HG03139 (cell line): ENCODE data around the gene PRDX6.
"Not testable (repeated sequence)": the region's sequence is repeated elsewhere in the genome, so short reads cannot be mapped to it uniquely, and the experiment has no call there.

Source experiments
- ATAC-seq: cut with Tn5 transposase; IDR thresholded peaks from one replicate; pipeline ENCODE4 v1.9.1; 2021; ENCODE audit not compliant: unreplicated experiment

PRDX6 gene

GRCh38 chr1:173495609-173496267 lies 18.6 kb downstream of the PRDX6 start:
- no peak for ATAC-seq

DNA sequence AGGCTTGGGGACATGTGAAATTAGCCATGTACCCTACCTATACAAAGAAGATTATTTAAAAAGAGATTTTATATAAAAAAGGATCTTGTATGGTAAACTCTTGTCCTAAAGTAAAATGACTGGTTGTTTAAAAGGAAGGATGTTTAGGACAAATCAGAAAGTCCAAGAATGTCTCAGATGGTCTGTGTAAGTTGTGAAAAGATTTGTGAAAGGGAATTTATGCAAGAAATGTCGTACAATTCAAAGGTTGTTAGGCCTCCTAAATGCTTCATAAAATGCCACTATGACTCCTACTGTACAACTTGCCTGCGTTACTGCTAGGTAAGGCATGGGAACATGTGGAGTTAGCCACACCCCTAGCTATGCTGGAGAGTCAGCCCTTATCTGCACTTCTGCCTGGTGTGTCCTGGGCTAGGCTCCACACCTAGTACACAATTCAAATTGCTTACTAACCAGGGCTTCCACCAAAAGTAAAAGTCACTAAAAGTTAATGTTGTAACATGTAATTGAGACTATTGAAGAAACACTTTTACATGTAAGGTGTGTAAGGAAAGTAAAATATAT lies 19.7 kb downstream of the PRDX6 start:
- ATAC-seq: no peak

- no peak for ATAC-seq
Observed at GRCh38 chr1:173499729-173500128, 22.6 kb downstream of the PRDX6 start.

- no peak for ATAC-seq
Observed at GRCh38 chr1:173502104-173502503, 25.0 kb downstream of the PRDX6 start.

GRCh38 chr1:173503391-173503790 lies 26.3 kb downstream of the PRDX6 start:
- ATAC-seq: no peak

DNA sequence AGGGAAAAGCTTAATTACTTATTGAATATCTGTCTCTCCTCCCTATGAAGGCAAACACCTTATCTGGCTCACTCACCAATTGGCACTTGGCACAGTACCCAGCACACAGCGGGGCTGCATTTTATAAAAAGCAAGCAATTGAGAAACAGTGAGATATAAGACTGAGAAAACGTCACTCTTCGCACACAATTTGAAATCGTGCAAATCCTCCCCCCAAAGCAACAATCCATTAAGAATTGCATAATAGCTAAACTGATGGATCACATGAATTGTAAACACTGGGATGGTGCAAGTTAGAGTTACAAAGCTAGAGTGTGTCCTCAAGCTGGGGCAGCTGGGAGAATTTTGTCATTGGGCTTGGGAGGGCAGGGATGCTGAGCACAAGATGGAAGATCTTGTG lies 27.1 kb downstream of the PRDX6 start:
- no peak for ATAC-seq

- ATAC-seq: no peak
Observed at GRCh38 chr1:173505391-173505790, 28.3 kb downstream of the PRDX6 start.

DNA sequence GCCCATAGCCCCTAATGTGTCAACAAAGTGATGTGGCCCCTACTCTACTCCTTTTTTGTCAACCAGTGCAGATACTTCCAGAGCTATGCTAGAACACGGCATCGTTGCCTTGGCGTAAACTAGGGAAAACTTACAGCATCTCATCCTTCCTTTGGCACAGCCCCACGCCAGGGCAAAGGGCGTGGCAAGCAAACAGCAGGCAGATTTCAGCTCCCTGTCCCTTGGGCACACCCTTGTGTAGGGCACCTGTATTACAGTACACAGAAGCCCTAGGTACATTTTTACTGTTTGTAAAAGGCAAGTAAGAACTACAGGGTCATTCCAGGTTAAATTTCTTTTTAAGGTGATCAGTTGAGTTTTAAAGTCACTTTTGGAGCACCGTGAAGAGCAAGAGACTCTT lies 29.3 kb downstream of the PRDX6 start:
- ATAC-seq: no peak

DNA sequence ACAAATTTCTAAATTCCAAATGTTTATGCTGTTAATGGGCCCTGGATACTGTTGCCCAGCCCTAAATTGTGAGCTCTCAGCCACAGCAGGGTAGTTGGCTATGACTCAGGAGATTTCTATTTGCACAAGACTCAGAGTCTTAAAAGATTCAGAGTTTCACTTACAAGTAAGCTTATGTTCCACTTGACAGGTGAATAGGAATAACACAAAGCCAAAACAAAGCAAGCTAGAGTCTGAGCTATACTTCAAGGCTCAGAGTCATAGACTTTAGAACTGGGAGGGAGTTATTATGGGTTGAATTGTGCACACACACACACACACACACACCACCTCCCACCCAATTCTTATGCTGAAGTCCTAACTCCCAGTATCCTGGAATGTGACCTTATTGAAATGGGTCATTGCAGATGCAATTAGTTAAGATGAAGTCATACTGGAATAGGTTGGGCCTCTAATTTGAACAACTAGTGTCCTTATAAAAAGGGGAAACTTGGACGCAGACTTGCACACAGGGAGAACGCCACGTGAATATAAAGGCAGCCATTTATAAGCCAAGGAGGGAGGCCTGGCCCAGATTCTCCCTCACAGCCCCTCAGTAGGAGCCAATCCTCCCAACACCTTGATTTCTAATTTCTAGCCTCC lies 30.2 kb downstream of the PRDX6 start:
- no peak for ATAC-seq

- ATAC-seq: no peak
Observed at GRCh38 chr1:173507847-173508209, 30.7 kb downstream of the PRDX6 start.

DNA sequence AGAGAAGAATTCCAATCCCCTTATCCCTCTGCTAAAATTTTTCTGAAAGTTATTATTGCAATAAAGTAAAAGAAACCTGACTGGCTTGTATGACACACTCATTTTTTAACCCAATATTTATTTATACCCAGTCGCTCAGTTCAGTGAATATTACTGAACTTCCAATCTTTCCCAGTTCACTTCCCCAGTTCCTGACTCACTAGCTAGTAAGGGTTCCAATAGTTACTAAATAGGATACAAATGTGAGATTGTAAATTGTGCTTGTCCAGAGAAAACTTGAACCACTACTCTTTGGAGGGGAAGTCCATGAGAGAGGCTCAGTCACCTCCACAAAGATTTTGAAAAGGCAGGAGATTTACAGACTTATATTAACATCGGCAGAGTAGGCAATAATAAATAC lies 31.4 kb downstream of the PRDX6 start:
- no peak for ATAC-seq

- ATAC-seq: no peak
Observed at GRCh38 chr1:173509797-173510196, 32.7 kb downstream of the PRDX6 start.

DNA sequence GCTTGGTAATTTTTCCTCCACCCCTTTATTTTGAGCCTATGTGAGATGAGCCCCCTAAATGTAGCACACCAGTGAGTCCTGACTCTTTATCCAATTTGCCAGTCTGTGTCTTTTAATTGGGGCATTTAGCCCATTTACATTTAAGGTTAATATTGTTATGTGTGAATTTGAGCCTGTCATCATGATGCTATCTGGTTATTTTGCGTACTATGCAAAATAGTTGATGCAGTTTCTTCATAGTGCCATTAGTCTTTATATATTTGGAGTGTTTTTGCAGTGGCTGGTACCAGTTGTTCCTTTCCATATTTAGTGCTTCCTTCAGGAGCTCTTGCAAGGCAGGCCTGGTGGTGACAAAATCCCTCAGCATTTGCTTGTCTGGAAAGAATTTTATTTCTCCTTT lies 37.4 kb downstream of the PRDX6 start:
- ATAC-seq: not testable (repeated sequence)

DNA sequence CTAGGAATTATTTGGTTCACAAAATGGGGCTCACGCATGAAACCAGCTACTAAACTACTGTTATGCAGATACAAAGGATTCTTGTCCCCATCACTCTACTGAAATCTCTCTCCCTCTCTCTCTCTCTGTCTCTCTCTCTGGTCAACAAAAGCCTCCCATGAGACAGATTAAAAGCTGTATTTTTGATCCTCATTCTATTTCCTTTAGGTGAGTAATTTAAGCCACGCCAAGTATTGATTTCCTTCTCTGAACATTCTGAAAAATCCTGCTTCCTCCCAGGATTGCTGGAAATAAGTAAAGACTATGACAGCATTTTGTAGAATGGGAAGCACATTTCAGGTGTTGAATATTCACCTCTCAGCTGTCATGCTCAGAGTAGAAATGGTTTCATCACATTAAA lies 43.7 kb downstream of the PRDX6 start:
- ATAC-seq: no peak

DNA sequence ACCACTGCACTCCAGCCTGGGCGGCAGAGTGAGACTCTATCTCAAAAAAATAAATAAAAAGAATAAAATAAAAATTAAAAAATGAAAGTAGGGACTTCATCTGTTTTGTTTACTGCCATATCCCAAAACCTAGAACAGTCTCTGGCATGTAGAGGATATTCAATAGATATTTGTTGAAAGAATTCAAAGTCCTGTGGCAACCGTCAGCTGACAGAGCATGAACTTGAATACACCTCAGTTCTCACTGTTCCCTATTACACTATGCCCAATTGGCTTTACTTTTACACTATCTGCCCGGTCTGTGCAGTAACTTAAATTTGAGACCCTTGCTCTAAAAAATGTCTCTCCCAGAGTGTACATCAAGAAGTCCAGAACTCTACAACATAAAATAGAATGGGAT lies 46.2 kb downstream of the PRDX6 start:
- no peak for ATAC-seq

DNA sequence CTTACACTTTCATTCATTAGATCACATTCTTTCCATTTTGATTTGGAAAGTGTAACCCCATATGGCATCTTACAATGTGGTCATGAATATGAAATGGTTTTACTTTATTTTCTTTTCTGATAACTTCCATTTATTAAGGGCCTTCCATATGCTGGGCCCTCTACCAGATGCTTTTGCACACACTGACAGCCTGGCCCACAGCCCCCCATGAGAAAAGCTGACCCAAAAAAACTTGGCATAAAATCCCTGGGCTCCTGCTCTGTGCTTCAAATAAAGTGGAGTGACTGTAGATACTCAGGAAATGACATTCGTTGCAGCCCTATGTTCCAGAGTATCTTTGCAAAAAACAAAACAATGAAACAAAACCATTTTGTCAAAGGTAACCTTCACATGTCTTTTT lies 48.8 kb downstream of the PRDX6 start:
- no peak for ATAC-seq

GRCh38 chr1:173527151-173527826 lies 50.2 kb downstream of the PRDX6 start:
- ATAC-seq: no peak

- no peak for ATAC-seq
Observed at GRCh38 chr1:173529106-173529505, 52.0 kb downstream of the PRDX6 start.

DNA sequence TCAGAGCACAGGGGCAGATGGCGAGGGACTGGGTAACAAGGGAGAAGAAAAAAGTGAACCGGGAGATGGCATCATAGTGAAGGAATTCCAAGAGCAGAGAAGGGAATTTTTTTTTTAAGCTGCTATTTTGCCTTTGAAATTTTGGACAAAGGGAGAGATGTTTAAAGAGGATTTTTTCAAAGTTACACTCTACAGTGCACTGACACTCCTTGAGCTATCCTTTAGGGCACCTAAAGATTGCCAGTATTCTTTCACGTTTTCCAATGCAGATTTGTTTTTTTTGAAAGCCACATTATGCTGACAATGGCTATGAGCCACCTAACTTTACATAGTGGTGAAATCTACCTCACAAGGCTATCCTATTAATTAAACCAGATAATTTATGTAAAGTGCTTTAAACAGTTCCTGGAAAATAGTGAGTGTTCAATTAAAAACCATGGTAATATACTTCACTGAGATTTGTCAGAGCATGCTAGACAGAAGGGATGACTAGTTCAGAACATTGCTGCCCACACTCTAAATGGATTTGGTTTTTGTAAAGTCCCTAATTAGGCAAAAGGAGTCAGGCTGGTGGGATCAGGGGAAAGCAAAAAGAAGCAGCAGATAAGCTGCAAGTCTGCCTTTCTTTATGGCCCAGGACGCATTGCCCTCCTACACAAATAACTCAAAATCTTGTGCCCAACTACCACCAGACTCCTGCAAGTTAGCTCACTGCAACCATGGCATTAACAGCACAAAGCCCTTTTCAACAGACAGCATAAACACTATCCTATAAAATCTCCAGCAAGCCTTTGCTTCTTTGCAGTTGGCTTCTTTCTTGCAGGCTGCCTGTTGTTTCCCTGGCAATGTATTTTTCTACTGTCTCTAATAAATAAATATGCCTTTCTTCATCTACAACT lies 53.9 kb downstream of the PRDX6 start:
- ATAC-seq: no peak

- ATAC-seq: no peak
Observed at GRCh38 chr1:173532237-173532636, 55.1 kb downstream of the PRDX6 start.

- ATAC-seq: no peak
Observed at GRCh38 chr1:173536223-173536622, 59.1 kb downstream of the PRDX6 start.
